Esophagus muscularis mucosa (tissue), 4 donors: ENCODE measurements around the gene HBG2.

Experiments used
- EP300 ChIP-seq: sonication (generic); formaldehyde crosslinking; IDR thresholded peaks from one replicate; pipeline ENCODE4 v1.6.1; 2017; ENCODE audit warnings: antibody characterized with exemption
- POLR2A ChIP-seq: fragments of 450-650 bp; IDR thresholded peaks from one replicate; pipeline ENCODE4 v1.6.1; 2017; ENCODE audit warnings: antibody characterized with exemption, moderate library complexity, mild to moderate bottlenecking, low read depth
- POLR2AphosphoS5 ChIP-seq, 2 donors: sonication (generic); formaldehyde crosslinking; IDR thresholded peaks; one replicate each; pipeline ENCODE4 v1.6.1; 2017; ENCODE audit warnings: antibody characterized with exemption in 2 of 2
- TF ChIP-seq, protein P1 (sequence below), 3 experiments: fragments of 200-600 bp in 2 of 3; fragments of 450-650 bp in 1 of 3; sonication (generic) in 2 of 3; IDR thresholded peaks; one replicate each; pipeline ENCODE4 v1.5.1; 2017 to 2019; ENCODE audit warnings: antibody characterized with exemption in 3 of 3, mild to moderate bottlenecking in 2 of 3, moderate library complexity in 1 of 3

DNA sequence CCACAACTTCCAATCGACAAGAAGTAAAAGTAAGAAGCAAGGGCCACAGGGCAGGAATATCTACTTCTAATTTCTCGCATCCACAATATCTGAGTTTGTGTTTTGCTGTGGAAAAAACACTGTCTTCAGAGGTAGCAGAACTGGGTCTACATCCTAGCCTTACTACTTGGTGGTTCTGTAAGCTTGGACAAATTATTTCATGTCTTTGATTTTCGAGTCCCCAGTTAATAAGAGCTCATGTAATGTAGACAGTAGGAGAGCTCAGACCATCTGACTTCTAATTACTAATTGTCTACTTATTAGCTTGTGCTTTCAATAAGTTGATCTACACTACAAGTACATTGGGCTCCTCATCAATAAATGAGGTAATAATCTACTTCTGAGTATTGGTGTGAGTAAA, 28.5 kb upstream of the HBG2 start:
- TF ChIP-seq, protein P1, sequence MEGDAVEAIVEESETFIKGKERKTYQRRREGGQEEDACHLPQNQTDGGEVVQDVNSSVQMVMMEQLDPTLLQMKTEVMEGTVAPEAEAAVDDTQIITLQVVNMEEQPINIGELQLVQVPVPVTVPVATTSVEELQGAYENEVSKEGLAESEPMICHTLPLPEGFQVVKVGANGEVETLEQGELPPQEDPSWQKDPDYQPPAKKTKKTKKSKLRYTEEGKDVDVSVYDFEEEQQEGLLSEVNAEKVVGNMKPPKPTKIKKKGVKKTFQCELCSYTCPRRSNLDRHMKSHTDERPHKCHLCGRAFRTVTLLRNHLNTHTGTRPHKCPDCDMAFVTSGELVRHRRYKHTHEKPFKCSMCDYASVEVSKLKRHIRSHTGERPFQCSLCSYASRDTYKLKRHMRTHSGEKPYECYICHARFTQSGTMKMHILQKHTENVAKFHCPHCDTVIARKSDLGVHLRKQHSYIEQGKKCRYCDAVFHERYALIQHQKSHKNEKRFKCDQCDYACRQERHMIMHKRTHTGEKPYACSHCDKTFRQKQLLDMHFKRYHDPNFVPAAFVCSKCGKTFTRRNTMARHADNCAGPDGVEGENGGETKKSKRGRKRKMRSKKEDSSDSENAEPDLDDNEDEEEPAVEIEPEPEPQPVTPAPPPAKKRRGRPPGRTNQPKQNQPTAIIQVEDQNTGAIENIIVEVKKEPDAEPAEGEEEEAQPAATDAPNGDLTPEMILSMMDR (IDR thresholded peaks at IDR 0.05) = no peak
- TF ChIP-seq POLR2AphosphoS5 (IDR thresholded peaks at IDR 0.05) (no peak), POLR2A (no peak), EP300 (no peak)
